Transverse colon (tissue), 4 donors: Measurements from ENCODE around the gene SEPTIN2.

ENCODE experiments used
- CTCF ChIP-seq, 5 experiments: fragments of 200-600 bp in 3 of 5; fragments of 450-650 bp in 2 of 5; sonication (generic) in 3 of 5; IDR thresholded peaks; 1 replicate in 2 of 5; 2 replicates in 3 of 5; pipeline ENCODE4 v1.5.1; 2016 to 2017; ENCODE audit warnings: antibody characterized with exemption in 5 of 5, inconsistent platforms in 3 of 5, mild to moderate bottlenecking in 2 of 5, moderate library complexity in 1 of 5
- EP300 ChIP-seq: sonication (generic); formaldehyde crosslinking; IDR thresholded peaks from one replicate; pipeline ENCODE4 v1.6.1; 2017; ENCODE audit warnings: antibody characterized with exemption, low read depth
- POLR2AphosphoS5 ChIP-seq, 3 donors: sonication (generic); formaldehyde crosslinking; IDR thresholded peaks; one replicate each; pipeline ENCODE4 v1.6.1; 2016; ENCODE audit warnings: antibody characterized with exemption in 3 of 3

DNA sequence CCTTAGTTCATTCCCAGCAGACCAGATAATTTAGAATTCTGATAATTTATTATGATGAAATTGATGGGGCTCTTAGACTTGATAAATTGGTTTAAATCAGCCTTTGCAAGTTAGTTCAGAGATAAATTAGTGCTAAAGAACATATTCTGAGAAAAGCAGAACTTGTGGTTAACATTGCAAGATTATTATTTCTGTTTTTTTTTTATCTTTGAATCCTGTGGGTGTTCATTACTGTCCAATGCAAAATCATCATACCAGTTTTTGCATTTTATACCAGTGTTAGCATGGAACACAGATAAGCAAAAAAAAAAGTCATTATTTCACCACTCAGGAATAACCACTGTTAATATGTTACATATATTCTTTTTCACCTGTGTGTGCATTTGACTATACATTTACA lies 9.1 kb downstream of the SEPTIN2 start:
- TF ChIP-seq CTCF (IDR thresholded peaks at IDR 0.05): no peak
- TF ChIP-seq POLR2AphosphoS5 (IDR thresholded peaks at IDR 0.05): no peak
- TF ChIP-seq EP300: no peak
